HepG2 (cell line): ENCODE measurements around the gene KRT15. TPM values are rescaled to one million over a fixed set of nuclear protein-coding genes. Genes with fewer than 3 reads are reported as not detected.

Source experiments
- ATAC-seq: fragments of 200-7000 bp; cut with Tn5 transposase; 3 replicates; pipeline ENCODE4 v1.9.1; 2020; ENCODE audit warnings: mild to moderate bottlenecking, moderate library complexity
- BruUV-seq: library from RNA; stranded (reverse); fragments of 400-500 nt; replicated peaks from 2 replicates; lab custom pipeline; 2021; lab: Mats Ljungman, UMichigan
- CTCF ChIA-PET: fragments of 300-600 bp; formaldehyde crosslinking; extraction: SDS; loops from one replicate; lab custom pipeline; 2021; ENCODE audit warnings: low total read pairs, inconsistent platforms, low intra/inter-chr PET ratio; lab: Yijun Ruan, JAX
- POLR2A ChIA-PET: fragments of 350-600 bp; sonication (Branson Sonifier 250); formaldehyde crosslinking; loops from one replicate; lab custom pipeline; 2020; ENCODE audit warnings: antibody characterized with exemption, inconsistent platforms; lab: Yijun Ruan, JAX
- DNase-seq: peaks from one replicate; pipeline ENCODE4 v3.0.0-alpha.2; 2015; ENCODE audit warnings: low spot score
- FAIRE-seq: peaks from 3 replicates; lab custom pipeline; 2011; peaks lifted over from hg19 to GRCh38; lab: Jason Lieb, UNC
- H2AFZ ChIP-seq: one replicate; pipeline ENCODE4 v1.6.1; 2011; ENCODE audit warnings: low read length, inconsistent platforms
- H3K27ac ChIP-seq: fragments of 300-600 bp; 3 replicates; pipeline ENCODE4 v1.8.0; 2011; ENCODE audit warnings: mixed run types, mild to moderate bottlenecking, mixed read lengths, low read length, inconsistent platforms; ENCODE audit not compliant: insufficient read depth; ENCODE audit errors: extremely low read length
- H3K27me3 ChIP-seq, 2 experiments: fragments of 200-600 bp in 1 of 2; 2 replicates in 1 of 2; 3 replicates in 1 of 2; pipeline versions ENCODE4 v1.6.0 to v1.8.0; 2011; ENCODE audit warnings: low read length in 2 of 2, mild to moderate bottlenecking in 2 of 2, moderate library complexity in 2 of 2, inconsistent platforms in 1 of 2; ENCODE audit not compliant: insufficient read depth in 2 of 2, control insufficient read depth in 1 of 2
- H3K36me3 ChIP-seq, 2 experiments: fragments of 200-600 bp in 1 of 2; replicated peaks in 1 of 2; 2 replicates in 1 of 2; 3 replicates in 1 of 2; pipeline versions ENCODE4 v1.5.1 to v1.8.0; 2011; ENCODE audit warnings: low read length in 2 of 2, inconsistent platforms in 1 of 2; ENCODE audit not compliant: insufficient read depth in 2 of 2, control insufficient read depth in 1 of 2
- H3K4me1 ChIP-seq: 2 replicates; pipeline ENCODE4 v1.5.1; 2012; ENCODE audit warnings: low read length, inconsistent platforms; ENCODE audit not compliant: insufficient read depth
- H3K4me2 ChIP-seq: 2 replicates; pipeline ENCODE4 v1.6.0; 2011; ENCODE audit warnings: low read depth, low read length, inconsistent platforms
- H3K4me3 ChIP-seq, 3 experiments: fragments of 200-600 bp in 1 of 3; sonication (generic), shearing (Covaris generic) in 1 of 3; replicated peaks in 1 of 3; 2 replicates each; pipeline ENCODE4 v1.5.1; 2011 to 2016; ENCODE audit warnings: low read length in 3 of 3, inconsistent platforms in 2 of 3, low read depth in 2 of 3, mild to moderate bottlenecking in 2 of 3, control low read depth in 1 of 3, mixed read lengths in 1 of 3; ENCODE audit not compliant: insufficient read depth in 1 of 3
- H3K79me2 ChIP-seq: one replicate; pipeline ENCODE4 v1.6.1; 2011; ENCODE audit warnings: low read length, inconsistent platforms; ENCODE audit not compliant: insufficient read depth
- H3K9ac ChIP-seq: 2 replicates; pipeline ENCODE4 v1.6.0; 2011; ENCODE audit warnings: mild to moderate bottlenecking, low read depth, low read length, inconsistent platforms; ENCODE audit not compliant: insufficient read depth
- H3K9me3 ChIP-seq: 2 replicates; pipeline ENCODE4 v1.5.1; 2012; ENCODE audit warnings: mild to moderate bottlenecking, low read length
- H4K20me1 ChIP-seq: 2 replicates; pipeline ENCODE4 v1.6.0; 2011; ENCODE audit warnings: inconsistent platforms, mild to moderate bottlenecking, low read length, moderate library complexity; ENCODE audit not compliant: insufficient read depth
- BCL6 ChIP-seq: IDR thresholded peaks from 2 replicates; pipeline ENCODE4 v1.6.1; 2016; ENCODE audit warnings: missing genetic modification reagents, missing compliant biosample characterization
- CCDC6 ChIP-seq: sonication (generic); formaldehyde crosslinking; IDR thresholded peaks from 2 replicates; pipeline ENCODE4 v1.8.1; 2022; ENCODE audit warnings: mild to moderate bottlenecking, missing genetic modification reagents, moderate library complexity
- CHCHD3 ChIP-seq: sonication (generic); formaldehyde crosslinking; IDR thresholded peaks from 2 replicates; pipeline ENCODE4 v1.8.0; 2022; ENCODE audit warnings: mild to moderate bottlenecking, missing genetic modification reagents, moderate library complexity
- ESRRA ChIP-seq: sonication (generic); formaldehyde crosslinking; IDR thresholded peaks from 2 replicates; pipeline ENCODE4 v1.5.1; 2020; ENCODE audit warnings: mild to moderate bottlenecking, low read depth, missing genetic modification reagents
- HNRNPL ChIP-seq: fragments of 200-400 bp; formaldehyde crosslinking; IDR thresholded peaks from 2 replicates; pipeline ENCODE4 v1.6.1; 2017; ENCODE audit warnings: mild to moderate bottlenecking, low read depth, low read length
- IRF1 ChIP-seq: sonication (generic); formaldehyde crosslinking; IDR thresholded peaks from 2 replicates; pipeline ENCODE4 v1.4.0; 2020; ENCODE audit warnings: low read depth, mild to moderate bottlenecking, missing genetic modification reagents
- ISX ChIP-seq: sonication (generic); formaldehyde crosslinking; conservative IDR thresholded peaks from 2 replicates; pipeline ENCODE4 v1.5.0; 2020; ENCODE audit warnings: missing genetic modification reagents
- KMT2A ChIP-seq: sonication (generic); formaldehyde crosslinking; IDR thresholded peaks from 2 replicates; pipeline ENCODE4 v1.4.0; 2020; ENCODE audit warnings: missing genetic modification reagents
- MAX ChIP-seq: IDR thresholded peaks from 2 replicates; pipeline ENCODE4 v1.6.1; 2012; ENCODE audit warnings: inconsistent platforms
- MXD3 ChIP-seq: IDR thresholded peaks from 2 replicates; pipeline ENCODE4 v1.6.1; 2016; ENCODE audit warnings: mild to moderate bottlenecking, missing biosample characterization, missing genetic modification reagents
- MZF1 ChIP-seq: sonication (generic); formaldehyde crosslinking; IDR thresholded peaks from 2 replicates; pipeline ENCODE4 v1.8.1; 2023; ENCODE audit warnings: mild to moderate bottlenecking, missing genetic modification reagents, borderline replicate concordance
- RAD51 ChIP-seq: fragments of 450-650 bp; IDR thresholded peaks from 2 replicates; pipeline ENCODE4 v1.6.1; 2016; ENCODE audit warnings: borderline replicate concordance
- SAP130 ChIP-seq: IDR thresholded peaks from 2 replicates; pipeline ENCODE4 v1.6.1; 2016; ENCODE audit warnings: low read depth
- SETDB1 ChIP-seq: sonication (generic); formaldehyde crosslinking; IDR thresholded peaks from 2 replicates; pipeline ENCODE4 v1.5.1; 2020; ENCODE audit warnings: missing genetic modification reagents, mild to moderate bottlenecking, borderline replicate concordance
- ZNF431 ChIP-seq: sonication (generic); formaldehyde crosslinking; IDR thresholded peaks from 2 replicates; pipeline ENCODE4 v1.9.0; 2022; ENCODE audit warnings: missing genetic modification reagents, low read depth, mild to moderate bottlenecking, borderline replicate concordance
- ZNF572 ChIP-seq: sonication (generic); formaldehyde crosslinking; IDR thresholded peaks from 2 replicates; pipeline ENCODE4 v1.5.1; 2020; ENCODE audit warnings: mild to moderate bottlenecking, missing genetic modification reagents
- ZNF576 ChIP-seq: sonication (generic); formaldehyde crosslinking; IDR thresholded peaks from 2 replicates; pipeline ENCODE4 v1.4.0; 2020; ENCODE audit warnings: mild to moderate bottlenecking, missing genetic modification reagents
- ZNF629 ChIP-seq: sonication (generic); formaldehyde crosslinking; conservative IDR thresholded peaks from 2 replicates; pipeline ENCODE4 v1.5.0; 2020; ENCODE audit warnings: missing genetic modification reagents
- ZUFSP ChIP-seq: sonication (generic); formaldehyde crosslinking; IDR thresholded peaks from 2 replicates; pipeline ENCODE4 v1.9.0; 2021; ENCODE audit warnings: missing genetic modification reagents, mild to moderate bottlenecking, borderline replicate concordance
- WGBS: methylation state at CpG from one replicate; pipeline ENCODE4 v1.1.6; 2017; ENCODE audit warnings: low lambda C conversion rate; 5-methylcytosine and 5-hydroxymethylcytosine counted together
- in situ Hi-C: cut with HindIII; loops from 2 replicates; pipeline ENCODE4 v1.10.0; 2017; ENCODE audit warnings: low pct_unique_long_range_greater_than_20kb; ENCODE audit not compliant: extremely low pct_ligation_motif_present
- intact Hi-C: fragments of 100-400 bp; cut with micrococcal nuclease; formaldehyde crosslinking; loops from one replicate; pipeline ENCODE4 v1.10.0; 2022; ENCODE audit not compliant: unreplicated experiment
- polyA plus RNA-seq, 8 experiments: library from polyadenylated mRNA; depleted of rRNA in 3 of 8; stranded (reverse) in 7 of 8; unstranded in 1 of 8; fragments of >200 nt; fragmentation: Illumina TruSeq in 4 of 8; extraction: Trizol in 4 of 8; gene quantifications; 2 replicates each; pipeline versions ENCODE4 v1.2.1 to v1.2.3, GENCODE V29; 2011 to 2016; ENCODE audit warnings: low read depth in 4 of 8, missing spikeins in 1 of 8, mixed read lengths in 1 of 8; ENCODE audit not compliant: insufficient read depth in 1 of 8
- total RNA-seq, 5 experiments: library from RNA; depleted of rRNA; stranded (reverse); fragments of >200 nt; fragmentation: Illumina TruSeq; extraction: Trizol; gene quantifications; 2 replicates each; pipeline ENCODE4 v1.2.3, GENCODE V29; 2016; ENCODE audit warnings: low read depth in 1 of 5

The KRT15 gene
- total and polyA plus RNA-seq, 2 of the 13 experiments (the other 11 are each of a cell fraction or from before 2014, with no cell fraction given): 0.46 to 0.63 TPM

GRCh38 chr17:41475421-41475820 lies 43.3 kb downstream of the KRT15 start:
- in situ Hi-C loops: no loop called here
- DNase-seq: no peak

More at GRCh38 chr17:41475421-41475820, 43.3 kb downstream of the KRT15 start:
- H2AFZ ChIP-seq: no peak overlapping the region
- CTCF ChIA-PET: no interaction called here
- no peak overlapping the region for H3K4me2 ChIP-seq
- intact Hi-C loops: no loop called here
- no peak for ATAC-seq
- H3K9ac ChIP-seq: no peak overlapping the region
- POLR2A ChIA-PET: no interaction called here
- H3K79me2 ChIP-seq: no peaks in the 10 kb centered on the region
- FAIRE-seq: no peak
- no peaks in the 10 kb centered on the region for H3K4me1 ChIP-seq
- no peak overlapping the region for H3K4me3 ChIP-seq
- H3K27ac ChIP-seq: no peak overlapping the region
- 44% methylated on average over 4 of the region's 4 CpGs for WGBS
- H3K27me3 ChIP-seq: peaks cover 2 to 28% of the 10 kb centered on the region in 2 experiments; a peak in 3 of 5 replicates
- no TSS peak for BruUV-seq
- TF ChIP-seq IRF1 (CRISPR knock-in tag) (no peak), CCDC6 (no peak), BCL6 (CRISPR knock-in tag) (no peak), ZNF572 (CRISPR knock-in tag) (no peak), ZNF576 (CRISPR knock-in tag) (no peak), MZF1 (CRISPR knock-in tag) (no peak), ISX (CRISPR knock-in tag) (no peak), ZUFSP (CRISPR knock-in tag) (no peak), SAP130 (CRISPR knock-in tag) (no peak), HNRNPL (no peak), RAD51 (no peak), CHCHD3 (no peak), ZNF629 (CRISPR knock-in tag) (no peak), SETDB1 (CRISPR knock-in tag) (no peak), ESRRA (CRISPR knock-in tag) (no peak), ZNF431 (CRISPR knock-in tag) (no peak), MXD3 (no peak), KMT2A (CRISPR knock-in tag) (no peak), MAX (no peak)
- no peaks in the 10 kb centered on the region for H4K20me1 ChIP-seq
- H3K36me3 ChIP-seq: no peaks in the 10 kb centered on the region
- H3K9me3 ChIP-seq: no peaks in the 10 kb centered on the region
